ENCODE data around the gene MBNL1.

GRCh38 chr3:152375546-152375945, 106.8 kb downstream of the MBNL1 start:
- TF ChIP-seq EZH2 (IDR thresholded peaks at IDR 0.05; ENCODE audit: borderline replicate concordance, low read depth, low read length, severe bottlenecking): no peak
- TF ChIP-seq, protein P1, sequence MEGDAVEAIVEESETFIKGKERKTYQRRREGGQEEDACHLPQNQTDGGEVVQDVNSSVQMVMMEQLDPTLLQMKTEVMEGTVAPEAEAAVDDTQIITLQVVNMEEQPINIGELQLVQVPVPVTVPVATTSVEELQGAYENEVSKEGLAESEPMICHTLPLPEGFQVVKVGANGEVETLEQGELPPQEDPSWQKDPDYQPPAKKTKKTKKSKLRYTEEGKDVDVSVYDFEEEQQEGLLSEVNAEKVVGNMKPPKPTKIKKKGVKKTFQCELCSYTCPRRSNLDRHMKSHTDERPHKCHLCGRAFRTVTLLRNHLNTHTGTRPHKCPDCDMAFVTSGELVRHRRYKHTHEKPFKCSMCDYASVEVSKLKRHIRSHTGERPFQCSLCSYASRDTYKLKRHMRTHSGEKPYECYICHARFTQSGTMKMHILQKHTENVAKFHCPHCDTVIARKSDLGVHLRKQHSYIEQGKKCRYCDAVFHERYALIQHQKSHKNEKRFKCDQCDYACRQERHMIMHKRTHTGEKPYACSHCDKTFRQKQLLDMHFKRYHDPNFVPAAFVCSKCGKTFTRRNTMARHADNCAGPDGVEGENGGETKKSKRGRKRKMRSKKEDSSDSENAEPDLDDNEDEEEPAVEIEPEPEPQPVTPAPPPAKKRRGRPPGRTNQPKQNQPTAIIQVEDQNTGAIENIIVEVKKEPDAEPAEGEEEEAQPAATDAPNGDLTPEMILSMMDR (IDR thresholded peaks at IDR 0.05; ENCODE audit: borderline replicate concordance, extremely low read depth, low read length, poor library complexity, severe bottlenecking): no peak

Measured in DND-41 (cell line).